B cell (primary cell): ENCODE measurements around the gene RPP30. TPM values are rescaled to one million over a fixed set of nuclear protein-coding genes. Genes with fewer than 3 reads are reported as not detected.

Experiments
- ATAC-seq: fragments of 200-7000 bp; cut with Tn5 transposase; one replicate; pipeline ENCODE4 v1.10.0; 2021; ENCODE audit warnings: low read depth, mild to moderate bottlenecking, moderate number of reproducible peaks, moderate library complexity
- CTCF ChIA-PET: fragments of 350-600 bp; sonication (Branson Sonifier 250); formaldehyde crosslinking; loops from one replicate; lab custom pipeline; 2021; ENCODE audit warnings: antibody characterized with exemption, inconsistent platforms; lab: Charles Lee
- POLR2A ChIA-PET: fragments of 350-600 bp; sonication (Branson Sonifier 250); formaldehyde crosslinking; loops from one replicate; lab custom pipeline; 2021; ENCODE audit warnings: antibody characterized with exemption; lab: Charles Lee
- DNase-seq: peaks from one replicate; pipeline ENCODE4 v3.0.0; 2013
- H2AFZ ChIP-seq: 2 replicates; pipeline ENCODE4 v1.6.1; 2012; ENCODE audit warnings: mild to moderate bottlenecking, low read depth, low read length; ENCODE audit not compliant: insufficient read depth, poor library complexity, severe bottlenecking
- H3K27ac ChIP-seq, 2 donors: 1 replicate in 1 of 2; 2 replicates in 1 of 2; pipeline ENCODE4 v1.5.1; 2012 to 2013; ENCODE audit warnings: low read length in 2 of 2, mild to moderate bottlenecking in 2 of 2, moderate library complexity in 1 of 2
- H3K27me3 ChIP-seq, 4 experiments: fragments of 200-600 bp in 1 of 4; sonication (generic) in 1 of 4; replicated peaks in 1 of 4; 1 replicate in 2 of 4; 2 replicates in 2 of 4; pipeline versions ENCODE4 v1.6.1 to v1.7.0; 2013 to 2016; ENCODE audit warnings: low read length in 3 of 4, mild to moderate bottlenecking in 2 of 4, mixed read lengths in 1 of 4, moderate library complexity in 1 of 4; ENCODE audit not compliant: insufficient read depth in 4 of 4, control insufficient read depth in 3 of 4; ENCODE audit errors: control extremely low read depth in 1 of 4
- H3K36me3 ChIP-seq, 2 experiments: replicated peaks in 1 of 2; 1 replicate in 1 of 2; 2 replicates in 1 of 2; pipeline versions ENCODE4 v1.6.1 to v1.7.1; 2013; ENCODE audit warnings: low read length in 1 of 2; ENCODE audit not compliant: insufficient read depth in 2 of 2, control insufficient read depth in 1 of 2; ENCODE audit errors: control extremely low read depth in 1 of 2, extremely low read depth in 1 of 2
- H3K4me1 ChIP-seq, 2 donors: fragments of 200-600 bp in 1 of 2; sonication (generic) in 1 of 2; 1 replicate in 1 of 2; 2 replicates in 1 of 2; pipeline versions ENCODE4 v1.5.1 to v1.6.1; 2013 to 2017; ENCODE audit warnings: low read length in 2 of 2; ENCODE audit not compliant: control insufficient read depth in 2 of 2, insufficient read depth in 2 of 2
- H3K4me2 ChIP-seq: replicated peaks from 2 replicates; pipeline ENCODE3; 2012; ENCODE audit warnings: mild to moderate bottlenecking, low read depth, low read length; ENCODE audit not compliant: poor library complexity, severe bottlenecking
- H3K4me3 ChIP-seq, 5 experiments: fragments of 200-600 bp in 1 of 5; sonication (generic) in 1 of 5; 1 replicate in 3 of 5; 2 replicates in 2 of 5; pipeline versions ENCODE4 v1.5.1 to v1.7.0; 2011 to 2016; ENCODE audit warnings: low read length in 4 of 5, mild to moderate bottlenecking in 4 of 5, low read depth in 2 of 5, control low read depth in 1 of 5, moderate library complexity in 1 of 5; ENCODE audit not compliant: insufficient read depth in 1 of 5; ENCODE audit errors: control extremely low read depth in 1 of 5, extremely low read depth in 1 of 5
- H3K79me2 ChIP-seq: fragments of 200-600 bp; sonication (generic); one replicate; pipeline ENCODE4 v1.6.0; 2016; ENCODE audit warnings: low read length; ENCODE audit not compliant: control insufficient read depth, insufficient read depth
- H3K9ac ChIP-seq: fragments of 200-600 bp; sonication (generic); 2 replicates; pipeline ENCODE4 v1.6.1; 2017; ENCODE audit warnings: mild to moderate bottlenecking, low read length, moderate library complexity
- H3K9me3 ChIP-seq, 3 donors: one replicate each; pipeline versions ENCODE4 v1.6.1 to v1.7.1; 2013; ENCODE audit warnings: low read length in 2 of 3; ENCODE audit not compliant: control insufficient read depth in 2 of 3, insufficient read depth in 1 of 3; ENCODE audit errors: control extremely low read depth in 1 of 3
- H4K20me1 ChIP-seq: 2 replicates; pipeline ENCODE4 v1.6.0; 2012; ENCODE audit warnings: mild to moderate bottlenecking, low read length; ENCODE audit not compliant: insufficient read depth, control insufficient read depth, poor library complexity, severe bottlenecking
- H3K27ac Mint-ChIP-seq: one replicate; pipeline ENCODE4 v1.8.0; 2021; ENCODE audit warnings: mixed read lengths
- H3K27me3 Mint-ChIP-seq: one replicate; pipeline ENCODE4 v1.8.0; 2021; ENCODE audit warnings: mixed read lengths
- H3K4me1 Mint-ChIP-seq: one replicate; pipeline ENCODE4 v1.8.0; 2021; ENCODE audit warnings: mixed read lengths
- H3K4me3 Mint-ChIP-seq: one replicate; pipeline ENCODE4 v1.8.0; 2021; ENCODE audit warnings: mixed read lengths
- H3K9me3 Mint-ChIP-seq: one replicate; pipeline ENCODE4 v1.8.0; 2022; ENCODE audit warnings: mixed read lengths; ENCODE audit not compliant: insufficient read depth
- EZH2 ChIP-seq: IDR thresholded peaks from 2 replicates; pipeline ENCODE4 v1.6.1; 2012; ENCODE audit warnings: borderline replicate concordance, low read depth, mild to moderate bottlenecking, moderate library complexity, low read length; ENCODE audit not compliant: insufficient read depth, poor library complexity, severe bottlenecking
- WGBS: methylation state at CpG from one replicate; pipeline ENCODE4 v1.1.5; 2013; ENCODE audit warnings: missing lambda C conversion rate; ENCODE audit not compliant: insufficient coverage; 5-methylcytosine and 5-hydroxymethylcytosine counted together
- intact Hi-C: fragments of 100-400 bp; cut with micrococcal nuclease; formaldehyde crosslinking; loops from one replicate; pipeline ENCODE4 v1.10.0; 2022
- polyA plus RNA-seq: library from polyadenylated mRNA; depleted of rRNA; stranded (reverse); fragments of >200 nt; gene quantifications from 2 replicates; pipeline ENCODE4 v1.2.3, GENCODE V29; 2012
- total RNA-seq, 2 donors: library from RNA; stranded (reverse); fragments of 120-200 nt in 1 of 2; gene quantifications; 1 replicate in 1 of 2; 2 replicates in 1 of 2; pipeline versions ENCODE4 v1.2.3 to v1.2.4, GENCODE V29; 2013 to 2022
- TF ChIP-seq, protein P1 (sequence below): fragments of 200-600 bp; IDR thresholded peaks from one replicate; pipeline ENCODE4 v1.8.0; 2022; ENCODE audit warnings: antibody characterized with exemption, mild to moderate bottlenecking

Gene RPP30
- total and polyA plus RNA-seq, 2 donors (not counting 1 experiment from before 2014, with no cell fraction given): 28.2 to 41.7 TPM

- H3K4me3 Mint-ChIP-seq: no peak overlapping the region
- CTCF ChIA-PET: no interaction called here
- no peak overlapping the region for H3K27ac ChIP-seq
- no peaks in the 10 kb centered on the region for H4K20me1 ChIP-seq
- no peaks in the 10 kb centered on the region for H3K4me1 Mint-ChIP-seq
- 92% methylated on average over 1 of the region's 1 CpG for whole genome bisulfite sequencing
- H3K4me2 ChIP-seq: no peak overlapping the region
- H3K9me3 Mint-ChIP-seq: no peaks in the 10 kb centered on the region
- H3K27me3 Mint-ChIP-seq: no peaks in the 10 kb centered on the region
- H3K36me3 ChIP-seq: peaks cover 0 to 9% of the 10 kb centered on the region in 2 experiments
- H3K9ac ChIP-seq: no peak overlapping the region
- intact Hi-C loops: no loop called here
- no peaks in the 10 kb centered on the region for H3K79me2 ChIP-seq
- POLR2A ChIA-PET: no interaction called here
- H3K9me3 ChIP-seq: no peaks in the 10 kb centered on the region
- H3K27me3 ChIP-seq: no peaks in the 10 kb centered on the region
- H3K4me1 ChIP-seq: no peaks in the 10 kb centered on the region
- no peak for TF ChIP-seq EZH2
- TF ChIP-seq, protein P1, sequence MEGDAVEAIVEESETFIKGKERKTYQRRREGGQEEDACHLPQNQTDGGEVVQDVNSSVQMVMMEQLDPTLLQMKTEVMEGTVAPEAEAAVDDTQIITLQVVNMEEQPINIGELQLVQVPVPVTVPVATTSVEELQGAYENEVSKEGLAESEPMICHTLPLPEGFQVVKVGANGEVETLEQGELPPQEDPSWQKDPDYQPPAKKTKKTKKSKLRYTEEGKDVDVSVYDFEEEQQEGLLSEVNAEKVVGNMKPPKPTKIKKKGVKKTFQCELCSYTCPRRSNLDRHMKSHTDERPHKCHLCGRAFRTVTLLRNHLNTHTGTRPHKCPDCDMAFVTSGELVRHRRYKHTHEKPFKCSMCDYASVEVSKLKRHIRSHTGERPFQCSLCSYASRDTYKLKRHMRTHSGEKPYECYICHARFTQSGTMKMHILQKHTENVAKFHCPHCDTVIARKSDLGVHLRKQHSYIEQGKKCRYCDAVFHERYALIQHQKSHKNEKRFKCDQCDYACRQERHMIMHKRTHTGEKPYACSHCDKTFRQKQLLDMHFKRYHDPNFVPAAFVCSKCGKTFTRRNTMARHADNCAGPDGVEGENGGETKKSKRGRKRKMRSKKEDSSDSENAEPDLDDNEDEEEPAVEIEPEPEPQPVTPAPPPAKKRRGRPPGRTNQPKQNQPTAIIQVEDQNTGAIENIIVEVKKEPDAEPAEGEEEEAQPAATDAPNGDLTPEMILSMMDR: no peak
- H3K27ac Mint-ChIP-seq: no peak overlapping the region
- no peak overlapping the region for H3K4me3 ChIP-seq
- DNase-seq (no peak), ATAC-seq (no peak)
- no peak overlapping the region for H2AFZ ChIP-seq
Observed at GRCh38 chr10:90905925-90906324, 34.2 kb downstream of the RPP30 start.

DNA sequence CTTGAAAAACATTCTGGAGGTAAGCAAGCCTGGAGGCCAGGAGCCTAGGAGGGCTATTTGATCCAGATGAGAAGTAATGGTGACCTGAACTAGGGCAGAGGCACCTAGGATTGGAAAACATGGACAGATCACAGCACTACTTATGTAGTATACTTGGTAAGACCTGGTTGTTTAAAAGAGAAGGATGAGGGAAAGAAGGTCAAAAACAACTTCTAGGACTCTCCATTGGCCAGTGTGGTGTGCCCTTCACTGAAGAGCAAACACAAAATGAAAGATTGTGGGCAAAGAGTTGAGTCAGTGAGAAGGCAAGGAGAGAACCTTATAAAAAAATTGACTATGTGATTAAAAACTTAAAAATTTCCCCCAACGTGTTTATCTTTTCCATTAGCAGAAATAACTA lies 34.8 kb downstream of the RPP30 start:
- Mint-ChIP-seq H3K27me3 (no peaks in the 10 kb centered on the region), H3K4me3 (no peak overlapping the region), H3K4me1 (peaks cover under 1% of the 10 kb centered on the region), H3K27ac (no peak overlapping the region), H3K9me3 (no peaks in the 10 kb centered on the region)
- no peak for TF ChIP-seq EZH2
- TF ChIP-seq, protein P1: no peak
- ChIA-PET POLR2A (no interaction called here), CTCF (no interaction called here)
- H3K9ac ChIP-seq: no peak overlapping the region
- H3K4me3 ChIP-seq: no peak overlapping the region
- H3K27ac ChIP-seq: no peak overlapping the region
- no peaks in the 10 kb centered on the region for H4K20me1 ChIP-seq
- intact Hi-C loops: no loop called here
- no peak overlapping the region for H2AFZ ChIP-seq
- no peaks in the 10 kb centered on the region for H3K79me2 ChIP-seq
- no peak for DNase-seq
- no peaks in the 10 kb centered on the region for H3K4me1 ChIP-seq
- H3K4me2 ChIP-seq: no peak overlapping the region
- WGBS: no CpG with 5 or more reads among the region's 1 CpG
- no peaks in the 10 kb centered on the region for H3K9me3 ChIP-seq
- no peak for ATAC-seq
- H3K27me3 ChIP-seq: no peaks in the 10 kb centered on the region
- H3K36me3 ChIP-seq: peaks cover 0 to 4% of the 10 kb centered on the region in 2 experiments
